ENCODE data around the gene PPP2R5D.

DNA sequence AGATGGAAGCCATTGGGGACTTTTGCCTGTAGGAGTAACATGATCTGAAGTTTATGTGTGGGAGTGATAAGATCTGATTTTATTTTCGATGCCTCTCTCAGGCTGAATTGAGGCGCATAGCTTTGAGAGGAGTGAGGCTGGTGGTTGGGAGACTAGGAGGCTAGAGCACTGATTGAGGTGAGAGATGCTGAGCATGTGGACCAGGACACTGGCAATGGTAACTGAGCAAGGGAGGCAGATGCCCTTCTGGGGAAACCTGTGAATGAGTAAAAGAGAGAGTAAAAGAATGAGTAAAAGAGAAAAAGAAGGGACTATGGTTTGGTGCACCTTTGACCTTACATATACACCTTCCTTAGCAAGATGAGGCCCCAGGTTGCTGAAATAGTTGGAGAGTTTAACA lies 40.1 kb downstream of the PPP2R5D start:
- TF ChIP-seq, protein P1, sequence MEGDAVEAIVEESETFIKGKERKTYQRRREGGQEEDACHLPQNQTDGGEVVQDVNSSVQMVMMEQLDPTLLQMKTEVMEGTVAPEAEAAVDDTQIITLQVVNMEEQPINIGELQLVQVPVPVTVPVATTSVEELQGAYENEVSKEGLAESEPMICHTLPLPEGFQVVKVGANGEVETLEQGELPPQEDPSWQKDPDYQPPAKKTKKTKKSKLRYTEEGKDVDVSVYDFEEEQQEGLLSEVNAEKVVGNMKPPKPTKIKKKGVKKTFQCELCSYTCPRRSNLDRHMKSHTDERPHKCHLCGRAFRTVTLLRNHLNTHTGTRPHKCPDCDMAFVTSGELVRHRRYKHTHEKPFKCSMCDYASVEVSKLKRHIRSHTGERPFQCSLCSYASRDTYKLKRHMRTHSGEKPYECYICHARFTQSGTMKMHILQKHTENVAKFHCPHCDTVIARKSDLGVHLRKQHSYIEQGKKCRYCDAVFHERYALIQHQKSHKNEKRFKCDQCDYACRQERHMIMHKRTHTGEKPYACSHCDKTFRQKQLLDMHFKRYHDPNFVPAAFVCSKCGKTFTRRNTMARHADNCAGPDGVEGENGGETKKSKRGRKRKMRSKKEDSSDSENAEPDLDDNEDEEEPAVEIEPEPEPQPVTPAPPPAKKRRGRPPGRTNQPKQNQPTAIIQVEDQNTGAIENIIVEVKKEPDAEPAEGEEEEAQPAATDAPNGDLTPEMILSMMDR (IDR thresholded peaks at IDR 0.05) = no peak
- no peak for TF ChIP-seq POLR2A (IDR thresholded peaks at IDR 0.05)

All from esophagus squamous epithelium (tissue), 4 donors.